GM19468 (cell line): ENCODE measurements around the gene RLN1.
"Not testable (repeated sequence)": the region's sequence is repeated elsewhere in the genome, so short reads cannot be mapped to it uniquely, and the experiment has no call there.

Experiments
- ATAC-seq: cut with Tn5 transposase; IDR thresholded peaks from one replicate; pipeline ENCODE4 v1.9.1; 2021; ENCODE audit warnings: mild to moderate bottlenecking, moderate library complexity, moderate number of reproducible peaks; ENCODE audit not compliant: unreplicated experiment; ENCODE audit errors: extremely low read depth

RLN1 gene, protein sequence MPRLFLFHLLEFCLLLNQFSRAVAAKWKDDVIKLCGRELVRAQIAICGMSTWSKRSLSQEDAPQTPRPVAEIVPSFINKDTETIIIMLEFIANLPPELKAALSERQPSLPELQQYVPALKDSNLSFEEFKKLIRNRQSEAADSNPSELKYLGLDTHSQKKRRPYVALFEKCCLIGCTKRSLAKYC

DNA sequence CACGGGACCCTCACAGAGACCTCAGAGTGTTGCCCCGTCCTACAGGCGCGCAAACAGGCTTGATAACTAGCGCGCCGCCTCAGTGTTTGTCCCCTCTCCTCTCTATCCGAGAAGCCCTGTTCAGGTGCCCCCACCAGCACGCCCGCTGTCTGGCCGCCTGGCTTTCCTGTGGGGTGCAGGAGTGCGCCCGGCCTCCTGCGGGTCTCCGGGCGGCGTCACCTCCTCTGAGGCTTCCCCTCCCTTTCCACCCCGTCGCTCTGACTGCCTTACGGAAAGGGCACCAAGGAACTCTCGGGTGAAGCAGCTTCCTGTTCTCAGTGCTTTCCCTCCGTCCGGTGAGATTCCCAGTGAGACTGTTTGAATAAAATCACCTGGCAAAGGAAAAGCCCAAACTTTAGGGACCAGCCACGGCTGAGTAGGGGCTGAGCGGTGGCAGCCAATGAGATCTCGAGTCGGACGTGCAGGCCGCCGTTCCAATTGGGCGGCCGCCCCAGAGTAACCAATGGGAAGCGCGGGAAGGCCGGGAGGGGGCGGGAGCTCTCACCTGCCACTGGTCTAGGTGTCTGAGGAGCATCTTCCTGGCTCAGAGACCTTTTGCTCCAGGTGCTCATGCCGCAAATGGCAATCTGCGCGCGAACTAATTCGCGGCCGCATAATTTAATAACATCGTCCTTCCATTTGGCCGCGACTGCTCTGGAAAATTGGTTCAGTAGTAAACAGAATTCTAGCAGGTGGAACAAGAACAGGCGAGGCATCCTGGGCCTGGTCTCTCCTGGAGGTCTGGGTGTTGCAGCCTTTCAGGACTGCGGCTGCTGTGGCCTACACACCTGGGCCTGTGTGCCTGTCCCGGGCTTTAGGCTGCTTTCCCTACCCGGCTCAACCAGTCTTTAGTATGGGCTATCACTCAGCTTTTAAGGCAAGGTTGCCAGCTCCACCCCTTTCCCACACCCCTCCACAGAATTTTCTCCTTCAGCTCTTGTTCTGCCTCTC is at the start of gene RLN1:
Gene RLN1 (minus strand): TSS at position 885 of the 990 bp plus-strand sequence. CDS start 130 bp downstream, at position 755.
- ATAC-seq, result peak; percentile 79

DNA sequence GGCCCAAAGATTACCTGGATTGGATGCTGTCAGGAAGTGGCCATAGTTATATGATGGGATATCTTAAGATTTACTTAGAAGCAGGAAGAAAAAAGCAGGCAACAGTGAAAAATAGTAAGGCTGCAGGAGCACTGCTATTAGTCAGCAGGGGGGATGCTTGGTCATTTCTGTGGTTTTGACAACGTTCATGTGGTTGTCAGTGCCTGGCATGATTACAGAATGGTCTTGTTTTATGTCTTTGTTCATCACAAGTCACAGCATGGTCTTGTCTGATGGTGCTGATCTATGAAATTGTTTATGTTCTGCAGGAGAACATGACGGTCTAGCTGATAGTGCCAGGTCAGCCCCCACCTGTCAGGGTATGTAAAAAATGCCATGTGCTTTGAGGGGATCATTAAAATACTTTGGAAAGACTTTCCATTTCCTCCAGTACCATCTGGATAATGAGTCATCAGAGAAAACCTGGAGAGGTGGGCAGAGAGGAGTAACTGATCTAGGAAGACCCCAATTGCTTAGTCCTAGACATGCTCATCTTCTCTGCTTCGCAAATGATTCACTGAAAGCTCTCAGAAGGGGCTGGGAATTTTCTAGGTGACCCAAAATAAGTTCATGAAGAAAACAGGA is 49.5 kb upstream of the RLN1 start:
- no peak for ATAC-seq

DNA sequence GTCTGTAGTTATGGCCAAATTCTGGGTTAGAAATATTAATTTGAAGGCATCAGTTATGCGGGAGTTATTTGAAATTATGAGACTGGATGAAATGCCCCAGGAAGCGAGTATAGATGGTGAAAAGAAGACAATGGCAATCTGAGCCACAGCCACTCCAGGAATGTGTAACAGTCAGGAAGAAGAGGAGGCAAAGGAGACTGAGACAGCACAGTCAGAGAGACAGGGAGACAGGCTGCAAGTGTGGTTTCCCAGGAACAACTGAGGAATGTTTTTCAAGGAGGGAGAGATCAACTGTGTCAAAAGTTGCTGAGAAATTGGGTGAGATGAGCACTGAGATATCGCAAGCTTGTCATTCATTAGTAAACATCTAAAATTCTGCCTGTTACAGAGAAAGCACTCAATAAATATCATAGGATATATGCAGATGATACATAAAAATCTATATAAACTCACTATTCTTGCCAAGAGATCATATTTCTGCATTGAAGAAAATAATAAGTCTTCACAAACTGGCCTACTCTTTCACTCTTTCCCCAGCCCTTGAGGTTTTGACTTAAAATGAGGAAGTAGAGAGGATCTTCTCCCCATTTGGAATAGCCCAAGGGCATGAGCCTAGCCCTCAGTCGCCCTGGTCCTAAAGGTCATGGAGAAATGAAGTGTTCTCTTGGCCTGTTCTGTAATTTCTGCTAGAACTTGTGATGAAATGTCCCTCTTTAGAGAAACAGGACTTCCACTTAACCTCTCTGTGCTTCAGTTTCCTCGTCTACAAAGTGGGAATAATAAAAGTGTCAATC is 48.5 kb upstream of the RLN1 start:
- no peak for ATAC-seq

DNA sequence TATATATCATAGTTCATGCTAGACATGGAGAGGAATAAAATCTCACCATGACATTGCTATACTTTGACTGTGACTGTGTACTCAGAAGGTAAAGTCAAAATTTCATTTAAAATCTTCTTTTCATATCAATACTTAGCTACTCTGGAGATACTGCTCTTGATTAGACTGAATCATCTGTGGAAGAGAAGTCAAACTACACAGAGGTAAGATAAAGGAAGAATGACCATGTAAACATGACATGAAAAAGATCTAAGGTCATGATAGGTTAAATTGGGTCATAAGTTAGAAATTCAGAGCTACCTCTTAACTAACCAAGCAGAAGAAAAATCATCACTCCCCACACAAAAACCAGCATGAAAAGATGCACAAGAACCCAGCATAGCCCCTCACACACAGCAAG is 44.8 kb upstream of the RLN1 start:
- no peak for ATAC-seq

DNA sequence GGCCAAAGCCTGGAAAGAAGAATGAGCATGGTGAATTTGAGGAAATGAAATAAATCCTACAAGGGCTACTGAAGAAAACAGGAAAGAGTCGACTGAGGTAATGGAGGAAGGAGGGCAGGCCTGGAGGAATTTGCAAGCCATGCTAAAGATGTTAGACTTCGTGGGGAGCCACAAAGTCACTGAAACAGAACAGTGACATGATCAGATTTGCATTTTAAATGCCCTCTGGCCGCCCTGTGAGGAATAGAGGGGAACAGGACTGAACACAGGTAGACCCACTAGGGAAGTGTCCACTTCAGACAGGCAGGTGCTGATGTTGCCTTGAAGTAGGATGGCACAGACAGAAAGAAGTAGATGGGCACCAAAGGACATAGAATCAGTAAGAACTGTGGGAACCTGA is 42.8 kb upstream of the RLN1 start:
- ATAC-seq, result no peak

DNA sequence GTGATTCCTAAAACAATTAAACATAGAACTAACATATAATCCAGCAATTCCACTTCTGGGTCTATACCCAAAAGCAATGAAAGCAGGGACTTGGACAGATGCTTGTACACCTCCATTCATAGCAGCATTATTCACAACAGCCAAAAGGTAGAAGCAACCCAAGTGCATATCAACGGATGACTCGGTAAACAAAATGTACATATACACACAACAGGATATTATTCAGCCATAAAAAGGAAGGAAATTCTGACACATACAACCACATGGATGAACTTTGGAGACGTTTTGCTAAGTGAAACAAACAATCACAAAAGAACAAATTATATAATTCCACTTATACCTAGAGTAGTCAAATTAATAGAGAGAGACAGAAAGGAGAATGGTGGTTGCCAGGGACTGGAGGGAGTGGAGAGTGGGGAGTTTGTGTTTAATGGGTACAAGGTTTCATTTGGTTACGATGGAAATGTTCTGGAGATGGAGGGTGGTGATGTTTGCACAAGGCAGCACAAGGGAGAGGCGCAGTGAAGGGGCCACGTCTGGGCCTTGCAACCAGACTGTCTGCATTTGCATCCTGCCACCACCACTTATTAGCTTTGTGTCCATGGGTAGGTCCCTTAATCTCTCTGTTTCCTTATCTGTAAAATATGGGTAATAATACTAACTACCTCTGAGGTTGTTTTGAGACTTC is 36.3 kb upstream of the RLN1 start:
- ATAC-seq, result no peak

DNA sequence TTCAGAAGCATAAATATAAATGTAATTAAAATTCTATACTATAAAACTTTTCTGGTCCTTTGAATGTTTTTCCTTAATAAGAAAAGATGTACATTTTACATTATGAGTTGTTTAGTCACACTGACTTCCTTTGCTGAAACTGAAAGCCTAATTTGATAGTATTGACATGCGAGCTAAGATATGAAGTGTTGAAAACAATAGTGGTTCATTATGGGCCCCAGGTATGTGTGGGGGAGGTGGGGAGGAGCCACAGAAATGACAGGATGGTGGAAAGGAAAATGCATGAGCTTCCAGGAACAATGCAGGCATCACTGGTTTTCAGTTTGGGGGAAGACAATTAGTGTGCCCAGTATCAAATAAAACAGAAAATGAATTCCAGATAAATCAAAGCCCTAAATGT is 35.4 kb upstream of the RLN1 start:
- ATAC-seq, result no peak

DNA sequence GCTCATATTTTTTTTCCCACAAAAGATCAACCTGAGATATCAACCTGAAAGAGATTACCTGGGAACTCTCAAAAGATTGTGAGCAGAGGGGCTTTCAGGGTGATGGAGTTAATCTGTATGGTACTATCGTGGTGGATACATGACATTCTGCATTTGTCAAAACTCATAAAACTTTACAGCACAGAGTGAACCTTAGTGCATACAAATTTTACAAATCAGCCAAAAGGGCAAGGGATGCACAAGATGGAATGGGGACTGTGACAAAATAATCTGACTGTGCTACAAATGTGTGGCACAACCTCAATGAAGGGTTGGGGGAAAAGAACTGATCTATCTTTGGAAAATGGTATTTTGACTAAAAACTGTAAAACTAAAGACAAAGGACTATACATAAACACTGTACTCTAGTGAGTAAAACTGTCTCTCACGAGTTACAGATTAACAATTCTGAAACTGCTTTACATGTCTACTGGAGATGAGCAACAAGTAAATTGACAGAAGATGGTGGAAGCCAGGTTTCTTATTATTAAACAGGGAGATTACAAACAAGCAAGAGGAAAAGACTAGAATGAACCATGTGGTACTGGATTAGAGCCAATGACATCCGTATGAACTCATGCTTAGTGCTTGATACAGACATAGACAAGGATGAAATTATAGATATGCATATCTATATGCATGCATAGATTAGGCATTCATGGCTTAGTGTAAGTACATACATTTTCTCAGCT is 24.8 kb upstream of the RLN1 start:
- peak; percentile 86 for ATAC-seq

DNA sequence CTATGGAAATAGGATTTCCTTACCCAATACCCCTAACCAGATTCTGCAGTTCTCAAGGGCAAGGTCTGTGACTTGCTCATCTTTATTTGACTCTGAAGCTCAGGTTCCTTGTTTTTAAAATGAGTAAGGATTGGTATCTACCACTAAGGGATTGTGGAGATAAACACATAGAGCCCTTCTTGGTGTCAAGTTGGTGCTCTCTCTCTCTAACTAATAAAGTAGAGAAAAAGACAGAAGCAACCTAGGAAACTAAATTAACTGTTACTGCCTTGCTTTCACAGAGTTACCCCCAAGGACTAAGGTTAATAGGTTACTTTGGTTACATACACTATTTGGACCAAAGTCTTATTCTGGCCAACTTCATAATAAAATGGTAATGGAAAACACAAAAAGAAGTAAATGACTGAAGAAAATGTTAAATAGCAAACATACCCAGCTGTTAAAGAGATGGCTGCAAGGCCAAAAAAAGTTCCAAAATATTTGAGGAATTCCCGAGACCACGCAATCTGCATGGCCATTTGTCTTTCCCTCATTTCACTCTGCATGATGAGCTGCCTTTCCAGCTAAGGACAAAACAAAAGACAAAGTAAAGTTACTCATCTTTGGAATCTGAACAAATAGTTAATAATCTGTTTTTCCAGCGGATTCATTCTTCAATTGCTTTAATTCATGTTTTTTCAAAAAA is 21.8 kb upstream of the RLN1 start:
- no peak for ATAC-seq

DNA sequence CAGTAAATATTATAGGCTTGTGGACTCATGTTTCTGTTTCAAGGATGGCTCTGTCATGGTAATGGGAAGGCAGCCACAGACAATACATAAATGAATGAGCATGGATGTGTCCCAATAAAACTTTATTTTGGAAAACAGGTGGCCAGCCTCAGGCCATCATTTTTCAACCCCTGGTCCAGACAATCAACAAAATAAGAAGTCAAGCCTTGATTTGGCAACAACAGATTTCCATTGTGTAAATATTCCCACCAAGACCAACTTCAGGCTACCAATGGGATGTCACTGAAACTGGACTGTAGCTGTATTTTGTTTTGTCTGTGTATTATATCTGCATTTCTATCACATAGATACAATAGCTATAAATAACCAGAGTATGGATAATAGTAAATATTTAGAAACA is 20.7 kb upstream of the RLN1 start:
- ATAC-seq, result no peak

DNA sequence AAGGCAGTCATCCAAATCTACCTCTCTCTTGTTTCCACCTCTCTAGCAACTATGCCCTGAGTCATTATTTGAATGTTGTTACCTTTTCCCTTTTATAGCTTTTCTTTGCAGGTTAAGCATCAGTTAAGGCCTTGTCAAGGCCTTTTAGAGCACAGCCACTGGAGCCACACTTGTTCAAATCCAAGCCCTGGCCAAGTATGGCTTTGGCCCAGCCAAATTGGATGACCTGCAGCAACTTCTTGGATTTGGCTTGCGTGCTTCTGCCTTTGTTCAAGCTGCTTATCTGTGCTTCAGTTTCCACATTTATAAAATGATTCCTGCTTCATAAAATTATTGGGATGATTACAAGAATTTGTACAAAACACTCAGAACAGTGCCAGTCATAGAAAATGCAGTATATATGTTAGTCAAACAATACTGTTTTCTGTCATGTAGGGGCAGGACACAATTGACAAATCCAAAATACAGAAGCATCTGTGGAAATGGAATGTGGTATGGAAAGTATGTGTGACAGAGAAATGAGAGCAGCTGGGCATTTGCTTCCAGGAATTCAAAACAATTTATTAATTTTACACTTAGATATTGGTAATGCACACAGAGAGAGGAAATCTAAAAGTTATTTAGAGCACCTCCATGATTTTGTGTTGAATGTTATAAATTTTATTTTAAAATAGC is 17.9 kb upstream of the RLN1 start:
- no peak for ATAC-seq

DNA sequence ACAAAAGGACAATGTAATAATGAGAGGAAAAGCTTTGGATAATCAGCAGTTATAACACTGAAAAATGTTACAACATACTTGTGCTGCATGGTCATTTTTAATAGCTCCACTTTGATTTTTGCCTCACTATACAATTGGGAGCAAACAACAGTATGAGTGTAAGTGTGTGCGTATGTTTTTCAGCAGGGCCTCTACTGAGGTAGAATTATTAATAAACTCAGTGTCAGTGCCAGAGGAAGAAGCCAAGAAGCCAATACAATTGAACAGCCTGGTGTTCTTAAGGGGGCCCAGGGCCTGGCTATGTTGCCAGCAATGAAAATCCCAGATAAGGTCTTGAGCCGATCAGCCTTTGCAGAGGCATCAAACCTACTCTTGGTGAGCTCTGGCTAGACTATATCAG is 16.1 kb upstream of the RLN1 start:
- no peak for ATAC-seq

DNA sequence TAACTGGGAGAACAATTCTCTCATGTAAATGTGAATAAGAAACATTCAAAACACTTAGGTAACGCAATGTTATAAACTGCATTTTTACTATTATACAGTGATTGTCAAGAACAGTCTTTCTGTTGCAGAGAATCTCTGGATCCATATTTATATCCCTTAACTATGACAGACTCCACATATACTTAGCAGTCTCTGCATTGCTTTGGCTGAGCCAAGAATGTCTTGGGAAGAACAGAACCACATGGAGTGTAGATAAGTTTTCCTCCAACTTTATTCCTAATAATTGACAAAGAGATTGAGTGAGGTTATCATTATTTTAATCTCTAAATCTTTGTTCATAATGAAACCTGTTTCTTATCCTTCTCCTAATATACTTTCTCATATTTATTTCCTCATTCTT is 15.6 kb upstream of the RLN1 start:
- no peak for ATAC-seq

DNA sequence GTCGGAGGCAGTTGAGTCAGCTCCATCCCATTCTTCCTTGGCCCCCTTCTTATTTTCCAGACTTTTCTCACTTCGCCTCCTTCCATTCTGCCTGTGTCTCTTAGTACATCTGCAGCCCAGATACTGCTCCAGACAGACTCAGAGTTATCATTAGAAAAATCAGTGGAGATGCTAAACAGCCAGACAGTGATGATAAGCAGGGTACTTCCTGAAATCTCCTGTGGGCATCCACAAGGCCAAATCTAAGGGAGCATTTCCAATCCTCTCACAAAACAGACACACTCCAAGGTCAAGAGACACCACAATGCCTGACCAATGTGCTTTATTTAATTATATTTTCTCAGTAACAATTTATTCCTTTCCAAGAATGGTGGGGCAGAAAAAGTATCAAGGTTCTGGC is 14.5 kb upstream of the RLN1 start:
- ATAC-seq, result no peak

DNA sequence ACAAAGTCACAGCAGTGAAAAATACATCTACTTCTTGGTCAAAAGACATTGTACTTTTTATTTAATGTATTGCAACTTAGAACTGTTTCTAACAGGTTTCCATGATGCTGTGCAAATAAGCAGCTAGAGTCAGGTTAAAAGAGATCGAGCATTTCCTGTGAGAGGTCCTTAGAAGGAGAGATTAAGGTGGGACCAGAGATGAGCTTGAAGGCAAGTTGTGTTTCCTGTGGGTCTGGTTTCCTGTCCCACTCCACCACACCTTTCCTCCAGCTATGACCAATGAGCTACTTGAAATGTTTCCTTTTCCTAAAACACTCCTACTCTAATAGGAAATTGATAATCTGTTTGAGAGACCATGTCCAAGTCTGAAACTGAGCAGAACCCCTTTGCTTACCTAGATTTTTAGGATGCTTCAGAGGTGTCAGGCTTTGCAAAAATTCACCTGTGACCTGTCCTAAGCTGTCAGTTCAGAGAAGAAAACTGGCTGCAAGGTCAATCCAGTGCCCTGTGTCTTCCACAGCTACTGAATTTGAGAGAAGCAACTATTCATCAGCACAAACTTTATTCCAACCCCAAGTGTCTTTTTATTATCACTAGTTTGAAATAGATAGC is 13.1 kb upstream of the RLN1 start:
- ATAC-seq, result no peak

DNA sequence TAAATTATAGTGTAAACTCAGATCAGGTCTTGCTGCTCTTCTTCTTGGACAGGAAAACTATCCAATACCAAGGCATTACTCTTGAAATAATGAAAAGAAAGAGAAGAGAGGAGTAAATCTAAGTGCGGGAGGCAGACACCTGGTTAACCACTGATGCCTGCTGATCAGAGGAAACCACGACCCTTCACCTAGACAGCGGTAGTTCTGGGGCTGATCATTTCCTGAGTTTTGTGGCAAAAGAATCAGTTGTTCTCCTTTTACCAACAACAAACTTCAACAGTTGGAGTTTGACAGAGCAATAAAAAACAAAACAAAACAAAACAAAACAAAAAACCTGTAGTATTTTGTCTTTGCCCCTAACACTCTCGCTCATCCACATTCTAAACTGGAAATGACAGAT is 3.0 kb downstream of the RLN1 start:
- no peak for ATAC-seq

DNA sequence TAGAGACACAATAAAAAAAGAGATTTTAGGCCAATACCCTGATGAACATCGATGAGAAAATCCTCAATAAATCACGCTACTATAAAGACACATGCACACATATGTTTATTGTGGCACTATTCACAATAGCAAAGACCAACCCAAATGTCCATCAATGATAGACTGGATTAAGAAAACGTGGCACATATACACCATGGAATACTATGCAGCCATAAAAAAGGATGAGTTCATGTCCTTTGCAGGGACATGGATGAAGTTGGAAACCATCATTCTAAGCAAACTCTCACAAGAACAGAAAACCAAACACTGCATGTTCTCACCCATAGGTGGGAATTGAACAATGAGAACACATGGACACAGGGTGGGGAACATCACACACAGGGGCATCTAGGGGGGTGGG is 8.4 kb downstream of the RLN1 start:
- not testable (repeated sequence) for ATAC-seq
